GM12801 (cell line): ENCODE results near the gene PHKB.

Source experiments
- TF ChIP-seq, protein P1 (sequence below): IDR thresholded peaks from one replicate; pipeline ENCODE4 v1.5.1; 2011; ENCODE audit warnings: control low read depth; ENCODE audit not compliant: insufficient read length; ENCODE audit errors: extremely low read depth

PHKB gene

DNA sequence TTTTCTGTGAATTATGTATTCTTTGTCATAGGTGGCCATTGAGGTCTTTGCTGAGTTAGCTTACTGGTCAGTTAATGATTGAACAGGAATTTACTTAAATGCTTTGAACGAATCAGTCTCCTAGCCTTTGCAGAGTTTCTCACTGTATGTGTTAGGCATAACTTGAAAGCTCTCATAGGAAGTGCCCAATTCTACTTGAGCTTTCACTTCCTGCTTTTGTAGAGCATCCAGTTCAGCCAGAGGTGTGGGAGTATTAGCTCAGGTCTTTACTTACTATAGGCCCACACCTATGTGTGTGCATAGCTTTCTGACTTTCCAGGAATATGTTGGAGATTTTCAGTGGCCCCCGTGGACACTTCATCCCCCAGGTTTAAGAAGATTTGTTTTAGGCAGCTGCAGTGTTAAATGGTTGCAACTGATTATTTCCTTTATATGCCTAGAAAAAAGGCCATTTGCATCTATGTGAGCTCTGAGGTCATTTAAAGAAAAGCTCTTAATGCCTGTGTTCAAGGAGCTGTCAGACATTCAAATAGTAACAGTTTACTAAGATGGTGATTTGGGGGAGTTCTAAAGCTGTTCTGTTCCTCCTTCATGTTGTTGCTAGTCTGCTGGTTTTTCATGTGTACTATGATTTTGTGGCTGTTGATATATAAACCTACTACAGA lies 62.3 kb downstream of the PHKB start:
- TF ChIP-seq, protein P1, sequence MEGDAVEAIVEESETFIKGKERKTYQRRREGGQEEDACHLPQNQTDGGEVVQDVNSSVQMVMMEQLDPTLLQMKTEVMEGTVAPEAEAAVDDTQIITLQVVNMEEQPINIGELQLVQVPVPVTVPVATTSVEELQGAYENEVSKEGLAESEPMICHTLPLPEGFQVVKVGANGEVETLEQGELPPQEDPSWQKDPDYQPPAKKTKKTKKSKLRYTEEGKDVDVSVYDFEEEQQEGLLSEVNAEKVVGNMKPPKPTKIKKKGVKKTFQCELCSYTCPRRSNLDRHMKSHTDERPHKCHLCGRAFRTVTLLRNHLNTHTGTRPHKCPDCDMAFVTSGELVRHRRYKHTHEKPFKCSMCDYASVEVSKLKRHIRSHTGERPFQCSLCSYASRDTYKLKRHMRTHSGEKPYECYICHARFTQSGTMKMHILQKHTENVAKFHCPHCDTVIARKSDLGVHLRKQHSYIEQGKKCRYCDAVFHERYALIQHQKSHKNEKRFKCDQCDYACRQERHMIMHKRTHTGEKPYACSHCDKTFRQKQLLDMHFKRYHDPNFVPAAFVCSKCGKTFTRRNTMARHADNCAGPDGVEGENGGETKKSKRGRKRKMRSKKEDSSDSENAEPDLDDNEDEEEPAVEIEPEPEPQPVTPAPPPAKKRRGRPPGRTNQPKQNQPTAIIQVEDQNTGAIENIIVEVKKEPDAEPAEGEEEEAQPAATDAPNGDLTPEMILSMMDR, result no peak

DNA sequence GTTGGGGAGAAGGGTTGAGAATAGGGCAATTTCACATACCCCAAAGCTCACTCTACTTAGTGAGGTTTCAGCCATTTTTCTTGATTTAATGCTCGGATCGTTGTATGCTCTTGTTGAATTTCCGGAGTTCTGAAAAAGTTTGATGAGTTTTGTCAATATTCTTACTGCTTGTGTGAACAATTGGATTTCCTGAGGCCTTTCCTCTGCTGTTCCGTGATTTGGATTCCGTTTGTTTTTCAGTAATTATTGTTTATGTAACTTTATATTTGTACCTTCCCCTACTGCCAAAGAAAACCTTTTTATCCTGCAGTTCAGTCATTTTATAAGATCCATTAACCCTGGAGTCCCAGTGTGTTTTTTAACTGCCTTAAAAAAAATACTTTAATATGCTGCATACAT lies 62.9 kb downstream of the PHKB start:
- TF ChIP-seq, protein P1, result no peak

DNA sequence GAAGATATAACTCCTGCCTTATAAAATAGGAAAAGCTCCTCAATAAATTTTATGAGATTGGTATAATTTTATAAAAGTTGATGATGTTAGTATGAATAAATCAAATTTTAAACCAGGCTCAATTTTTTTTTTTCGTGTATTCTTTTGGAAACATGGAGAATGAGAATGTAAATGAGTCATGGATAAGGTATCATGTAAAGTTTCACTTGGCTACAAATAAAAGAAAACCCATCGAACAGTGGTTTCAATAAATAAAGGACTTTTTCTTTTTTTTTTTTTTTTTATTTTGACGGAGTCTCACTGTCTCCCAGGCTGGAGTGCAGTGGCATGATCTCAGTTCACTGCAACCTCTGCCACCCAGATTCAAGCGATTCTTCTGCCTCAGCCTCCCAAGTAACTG lies 67.3 kb downstream of the PHKB start:
- TF ChIP-seq, protein P1, result no peak

DNA sequence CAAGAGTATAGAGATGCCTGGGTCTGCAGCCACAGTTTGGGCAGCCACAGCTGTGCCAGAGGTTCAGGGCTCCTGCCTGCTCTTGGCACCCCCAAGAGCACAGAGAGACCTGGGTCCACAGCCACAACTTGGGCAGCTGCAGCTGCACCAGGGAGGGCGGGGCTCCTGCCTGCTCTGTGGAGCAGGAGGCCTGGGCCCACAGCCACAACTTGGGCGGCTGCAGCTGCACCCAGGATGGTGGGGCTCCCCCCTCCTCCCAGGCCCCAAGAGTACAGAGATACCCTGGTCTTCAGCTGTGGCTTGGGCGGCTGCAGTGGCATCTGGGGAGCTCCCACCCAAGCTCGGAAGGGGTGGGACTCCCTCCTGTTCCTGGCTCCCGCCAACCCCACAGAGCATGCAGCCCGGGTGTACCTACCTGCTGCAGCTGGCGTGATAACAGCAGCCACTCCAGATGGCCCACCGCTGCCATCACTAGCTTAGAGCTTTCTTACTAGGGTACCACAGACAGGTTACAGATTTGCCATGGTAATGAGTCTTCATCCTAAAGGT lies 72.7 kb downstream of the PHKB start:
- TF ChIP-seq, protein P1, result no peak

DNA sequence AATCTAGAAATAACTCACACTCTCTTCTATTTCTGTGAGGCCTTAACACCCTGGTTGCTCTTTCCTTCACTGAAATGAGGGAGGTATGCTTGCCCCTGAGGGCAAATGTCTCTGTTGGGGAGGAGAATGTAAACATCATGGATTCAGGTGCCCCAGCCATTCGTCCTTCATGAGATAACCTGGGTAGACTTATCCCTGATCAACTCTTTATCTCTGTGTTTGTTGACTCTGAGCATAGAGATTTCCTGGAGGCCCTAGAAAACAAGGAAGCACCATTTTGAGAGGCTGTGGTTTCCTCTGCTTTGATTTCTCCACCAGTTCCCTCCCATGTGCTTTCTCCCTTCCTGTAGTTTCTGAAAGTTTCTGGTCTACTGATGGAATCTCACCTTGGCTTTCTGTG lies 77.3 kb downstream of the PHKB start:
- TF ChIP-seq, protein P1, result no peak

DNA sequence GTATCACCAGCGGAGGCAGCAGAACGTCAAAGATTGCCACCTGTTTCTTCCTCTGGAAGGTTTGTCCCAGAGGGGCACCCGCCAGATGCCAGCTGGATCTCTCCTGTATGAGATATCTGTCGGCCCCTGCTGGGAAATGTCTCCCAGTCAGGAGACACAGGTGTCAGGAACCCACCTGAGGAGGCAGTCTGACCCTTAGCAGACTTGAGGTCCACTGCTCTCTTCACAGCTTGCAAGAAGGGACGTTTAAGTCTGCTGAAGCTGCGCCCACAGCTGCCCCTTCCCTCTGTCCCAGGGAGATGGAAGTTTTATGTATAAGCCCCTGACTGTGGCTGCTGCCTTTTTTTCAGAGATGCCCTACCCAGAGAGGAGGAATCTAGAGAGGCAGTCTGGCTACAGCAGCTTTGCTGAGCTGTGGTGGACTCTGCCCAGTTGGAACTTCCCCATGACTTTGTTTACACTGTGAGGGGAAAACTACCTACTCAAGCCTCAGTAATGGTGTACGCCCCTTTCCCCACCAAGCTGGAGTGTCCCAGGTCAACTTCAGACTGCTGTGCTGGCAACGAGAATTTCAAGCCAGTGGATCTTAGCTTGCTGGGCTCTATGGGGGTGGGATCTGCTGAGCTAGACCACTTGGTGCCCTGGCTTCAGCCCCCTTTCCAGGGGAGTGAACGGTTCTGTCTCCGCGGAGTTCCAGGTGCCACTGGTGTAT lies 92.9 kb downstream of the PHKB start:
- TF ChIP-seq, protein P1, result no peak

DNA sequence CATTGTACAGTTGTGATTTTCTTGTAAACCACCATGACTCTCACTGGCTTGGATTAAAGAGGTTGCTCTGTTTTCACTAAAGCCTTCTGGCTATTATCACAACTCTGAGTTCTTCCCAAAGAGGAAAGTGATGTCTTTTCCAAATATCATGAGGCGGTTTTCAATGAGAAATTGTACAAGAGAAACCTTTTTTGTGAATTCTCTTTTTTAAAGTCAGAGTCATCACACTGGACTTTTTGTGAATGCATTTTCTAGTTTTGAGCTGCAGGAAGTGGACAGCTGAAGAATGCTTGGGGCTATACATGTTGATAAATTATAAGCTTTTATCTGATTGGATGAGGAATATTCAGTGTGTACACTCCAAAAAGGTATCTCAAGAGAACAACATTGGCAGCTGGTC lies 100.2 kb downstream of the PHKB start:
- TF ChIP-seq, protein P1, result no peak
